ENCODE measurements around the gene GABRB2.

DNA sequence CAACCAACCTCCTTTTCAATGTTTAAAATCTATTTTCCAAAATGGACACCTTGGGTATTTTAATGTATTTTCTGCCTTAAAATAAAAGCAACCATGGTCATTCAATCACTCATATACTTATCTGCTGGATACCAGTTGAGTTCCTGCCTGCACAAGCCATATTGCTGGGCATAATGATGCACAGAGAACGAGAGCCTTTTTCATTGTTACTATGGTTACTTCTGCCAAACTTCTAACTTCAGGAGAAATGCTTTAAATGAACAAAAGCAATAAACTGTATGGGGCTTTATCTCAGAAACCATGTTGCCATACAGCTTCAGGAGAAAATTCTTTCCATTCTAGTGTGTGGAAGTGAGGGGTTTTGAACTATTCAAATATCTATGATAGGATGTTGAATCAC lies 269.5 kb downstream of the GABRB2 start:
- no peak for TF ChIP-seq POLR2A (IDR thresholded peaks at IDR 0.05)
- TF ChIP-seq, protein P1, sequence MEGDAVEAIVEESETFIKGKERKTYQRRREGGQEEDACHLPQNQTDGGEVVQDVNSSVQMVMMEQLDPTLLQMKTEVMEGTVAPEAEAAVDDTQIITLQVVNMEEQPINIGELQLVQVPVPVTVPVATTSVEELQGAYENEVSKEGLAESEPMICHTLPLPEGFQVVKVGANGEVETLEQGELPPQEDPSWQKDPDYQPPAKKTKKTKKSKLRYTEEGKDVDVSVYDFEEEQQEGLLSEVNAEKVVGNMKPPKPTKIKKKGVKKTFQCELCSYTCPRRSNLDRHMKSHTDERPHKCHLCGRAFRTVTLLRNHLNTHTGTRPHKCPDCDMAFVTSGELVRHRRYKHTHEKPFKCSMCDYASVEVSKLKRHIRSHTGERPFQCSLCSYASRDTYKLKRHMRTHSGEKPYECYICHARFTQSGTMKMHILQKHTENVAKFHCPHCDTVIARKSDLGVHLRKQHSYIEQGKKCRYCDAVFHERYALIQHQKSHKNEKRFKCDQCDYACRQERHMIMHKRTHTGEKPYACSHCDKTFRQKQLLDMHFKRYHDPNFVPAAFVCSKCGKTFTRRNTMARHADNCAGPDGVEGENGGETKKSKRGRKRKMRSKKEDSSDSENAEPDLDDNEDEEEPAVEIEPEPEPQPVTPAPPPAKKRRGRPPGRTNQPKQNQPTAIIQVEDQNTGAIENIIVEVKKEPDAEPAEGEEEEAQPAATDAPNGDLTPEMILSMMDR (IDR thresholded peaks at IDR 0.05): no peak

Measured in uterus (tissue), 2 donors.